ENCODE results near the gene IL36G. TPM values are rescaled to one million over a fixed set of nuclear protein-coding genes. Genes with fewer than 3 reads are reported as not detected.

The IL36G gene
- not detected in 2 replicates for total RNA-seq

DNA sequence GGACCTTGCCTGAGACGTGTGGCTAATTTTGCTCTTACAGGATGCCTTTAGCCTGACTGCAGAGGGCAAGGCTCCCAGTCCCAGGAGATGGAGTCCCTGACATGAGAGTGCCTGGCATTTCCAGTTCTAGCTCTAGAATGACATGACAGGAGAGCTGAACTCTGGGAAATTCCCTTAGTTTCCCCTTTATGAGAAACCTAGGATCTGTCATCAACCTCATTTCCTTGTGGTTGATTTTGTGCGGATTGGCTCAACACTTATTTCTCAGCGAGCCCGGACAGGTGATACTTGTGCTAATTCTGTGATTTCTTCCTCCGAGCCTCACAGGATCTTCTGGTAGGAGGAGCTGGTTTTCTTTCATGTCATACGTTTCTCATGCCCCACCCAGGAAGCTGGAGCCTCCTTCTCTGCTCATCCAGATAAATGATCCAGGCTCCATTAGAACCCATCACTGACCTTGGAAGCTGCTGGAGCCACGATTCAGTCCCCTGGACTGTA lies at the start of gene IL36G:
Gene IL36G (plus strand): TSS at position 448 of the 498 bp plus-strand sequence. CDS start 633 bp downstream, outside the sequence.

DNA sequence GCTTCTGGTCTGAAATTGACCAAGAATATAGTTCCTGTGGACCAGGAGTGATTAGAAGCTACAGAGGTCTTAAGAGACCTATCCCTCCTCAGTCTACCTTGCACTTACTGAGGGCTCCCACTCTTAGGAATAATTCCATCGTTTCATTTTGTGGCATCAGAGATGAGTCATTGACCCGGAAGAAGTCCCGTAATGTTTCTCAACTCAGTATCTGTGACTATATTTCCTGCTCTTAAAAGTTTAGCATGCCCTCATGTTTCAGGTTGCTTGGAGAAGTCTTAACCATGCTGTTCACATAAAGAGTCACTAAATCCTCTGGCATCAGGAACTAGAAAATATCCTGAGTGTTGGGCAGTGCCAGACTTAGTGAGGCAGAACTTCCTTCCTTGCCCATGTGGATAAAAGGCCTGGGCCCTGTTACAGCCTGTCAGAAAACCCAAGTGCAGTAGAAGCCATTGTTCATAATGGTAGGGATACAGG lies 27.3 kb downstream of the IL36G start, which contains the start of gene IL36A:
Gene IL36A (plus strand): TSS at position 430 of the 480 bp plus-strand sequence. CDS start 413 bp downstream, outside the sequence.

Other genes with a start within 250 kb of the IL36G start
- gene CKAP2L, start 213.4 kb upstream of the IL36G start, total RNA-seq: 5.6 and 19.4 TPM in 2 replicates
- gene IL1A, start 193.5 kb upstream of the IL36G start, total RNA-seq: 0.24 and 14.7 TPM in 2 replicates
- 1.4 and 69.0 TPM in 2 replicates for gene IL1B, start 141.2 kb upstream of the IL36G start, total RNA-seq
- gene IL37, start 66.8 kb upstream of the IL36G start, total RNA-seq: not detected in 2 replicates
- not detected in 2 replicates for gene IL36A, start 27.5 kb downstream of the IL36G start, total RNA-seq
- not detected in 2 replicates for gene IL36B, start 74.9 kb downstream of the IL36G start, total RNA-seq
- not detected in 2 replicates for gene IL36RN, start 81.2 kb downstream of the IL36G start, total RNA-seq
- not detected in 2 replicates for gene IL1F10, start 90.0 kb downstream of the IL36G start, total RNA-seq
- gene IL1RN, start 149.6 kb downstream of the IL36G start, total RNA-seq: 0.13 TPM in 1 of 2 replicates, not detected in the other
- gene PSD4, start 196.0 kb downstream of the IL36G start, total RNA-seq: 8.3 and 14.8 TPM in 2 replicates